GM23338 (cell line): ENCODE data around the gene NPAS3. TPM values are rescaled to one million over a fixed set of nuclear protein-coding genes. Genes with fewer than 3 reads are reported as not detected.
A peak's percentile ranks its signal among the peaks of the same experiment; 100 is the strongest.

ENCODE experiments used
- ATAC-seq: fragments of 200-7000 bp; cut with Tn5 transposase; 3 replicates; pipeline ENCODE4 v1.9.1; 2020
- DNase-seq: peaks from one replicate; pipeline ENCODE4 v3.0.0-alpha.2; 2015; ENCODE audit warnings: low spot score
- H2AFZ ChIP-seq: fragments of 200-600 bp; sonication (generic); 2 replicates; pipeline ENCODE4 v1.8.0; 2016; ENCODE audit warnings: antibody characterized with exemption, mild to moderate bottlenecking, moderate library complexity
- H3F3A ChIP-seq: fragments of 200-600 bp; sonication (generic); replicated peaks from 2 replicates; pipeline ENCODE4 v1.8.0; 2017; ENCODE audit warnings: antibody characterized with exemption, mixed run types, low read depth
- H3K27ac ChIP-seq: fragments of 200-600 bp; sonication (generic); 2 replicates; pipeline ENCODE4 v1.6.1; 2016; ENCODE audit warnings: low read depth
- H3K27me3 ChIP-seq: fragments of 200-600 bp; sonication (generic); 2 replicates; pipeline ENCODE4 v1.8.0; 2016; ENCODE audit warnings: mild to moderate bottlenecking, mixed run types, moderate library complexity; ENCODE audit not compliant: insufficient read depth
- H3K36me3 ChIP-seq: fragments of 200-600 bp; sonication (generic); 2 replicates; pipeline ENCODE4 v1.8.0; 2016; ENCODE audit warnings: mild to moderate bottlenecking; ENCODE audit not compliant: insufficient read depth
- H3K4me1 ChIP-seq: fragments of 200-600 bp; sonication (generic); 2 replicates; pipeline ENCODE4 v1.8.0; 2016; ENCODE audit warnings: mild to moderate bottlenecking, moderate library complexity; ENCODE audit not compliant: insufficient read depth
- H3K4me2 ChIP-seq: fragments of 200-600 bp; sonication (generic); 2 replicates; pipeline ENCODE4 v1.7.1; 2017; ENCODE audit warnings: mixed run types
- H3K4me3 ChIP-seq: fragments of 200-600 bp; sonication (generic); 2 replicates; pipeline ENCODE4 v1.6.1; 2016; ENCODE audit warnings: mixed run types
- H3K79me2 ChIP-seq: fragments of 200-600 bp; sonication (generic); replicated peaks from 2 replicates; pipeline ENCODE4 v1.8.0; 2017; ENCODE audit warnings: mild to moderate bottlenecking; ENCODE audit not compliant: insufficient read depth
- H3K9me2 ChIP-seq: fragments of 200-600 bp; sonication (generic); 2 replicates; pipeline ENCODE4 v1.8.0; 2017; ENCODE audit not compliant: insufficient read depth
- H4K20me1 ChIP-seq: fragments of 200-600 bp; sonication (generic); replicated peaks from 2 replicates; pipeline ENCODE4 v1.8.0; 2017; ENCODE audit warnings: mild to moderate bottlenecking; ENCODE audit not compliant: insufficient read depth
- H3K27ac Mint-ChIP-seq: 2 replicates; pipeline ENCODE4 v1.8.0; 2020; ENCODE audit warnings: inconsistent platforms, mild to moderate bottlenecking, moderate library complexity, mixed read lengths
- H3K27me3 Mint-ChIP-seq: 3 replicates; pipeline ENCODE4 v1.8.0; 2022; ENCODE audit warnings: low read depth, mild to moderate bottlenecking, moderate library complexity, mixed read lengths, inconsistent platforms; ENCODE audit not compliant: insufficient read depth, poor library complexity
- H3K36me3 Mint-ChIP-seq: 3 replicates; pipeline ENCODE4 v1.8.0; 2021; ENCODE audit warnings: low read depth, mild to moderate bottlenecking, inconsistent platforms, moderate library complexity, mixed read lengths
- H3K4me1 Mint-ChIP-seq: 3 replicates; pipeline ENCODE4 v1.8.0; 2020; ENCODE audit warnings: mild to moderate bottlenecking, inconsistent platforms, mixed read lengths
- H3K4me3 Mint-ChIP-seq: 3 replicates; pipeline ENCODE4 v1.8.0; 2021; ENCODE audit warnings: moderate library complexity, mild to moderate bottlenecking, inconsistent platforms, mixed read lengths
- H3K9me3 Mint-ChIP-seq: 3 replicates; pipeline ENCODE4 v1.8.0; 2020; ENCODE audit warnings: moderate library complexity, mild to moderate bottlenecking, inconsistent platforms, mixed read lengths
- CREB1 ChIP-seq: fragments of 250-450 bp; sonication (Bioruptor Pico); IDR thresholded peaks from 2 replicates; pipeline ENCODE4 v1.5.0; 2020; ENCODE audit warnings: low read depth, mild to moderate bottlenecking, moderate library complexity
- CTCF ChIP-seq, 2 experiments: fragments of 200-600 bp in 1 of 2; sonication (generic) in 1 of 2; conservative IDR thresholded peaks; 2 replicates each; pipeline versions ENCODE4 v1.5.1 to v1.6.1; 2016 to 2017; ENCODE audit warnings: antibody characterized with exemption in 2 of 2, low read depth in 2 of 2, mild to moderate bottlenecking in 2 of 2, moderate library complexity in 1 of 2
- ETS1 ChIP-seq: IDR thresholded peaks from 2 replicates; pipeline ENCODE4 v1.6.1; 2016; ENCODE audit warnings: antibody characterized with exemption
- EZH2 ChIP-seq: fragments of 200-600 bp; sonication (generic); IDR thresholded peaks from one replicate; pipeline ENCODE4 v1.8.0; 2017; ENCODE audit warnings: antibody characterized with exemption, mild to moderate bottlenecking, low read depth; ENCODE audit not compliant: unreplicated experiment
- EZH2phosphoT487 ChIP-seq: fragments of 200-600 bp; sonication (generic); IDR thresholded peaks from one replicate; pipeline ENCODE4 v1.8.1; 2018; ENCODE audit warnings: antibody characterized with exemption; ENCODE audit not compliant: unreplicated experiment
- JUNB ChIP-seq: IDR thresholded peaks from one replicate; pipeline ENCODE4 v1.6.1; 2016; ENCODE audit warnings: antibody characterized with exemption; ENCODE audit not compliant: unreplicated experiment
- NANOG ChIP-seq: IDR thresholded peaks from 2 replicates; pipeline ENCODE4 v1.6.1; 2016; ENCODE audit warnings: antibody characterized with exemption, borderline replicate concordance
- POLR2AphosphoS5 ChIP-seq: IDR thresholded peaks from 2 replicates; pipeline ENCODE4 v1.6.1; 2016; ENCODE audit warnings: antibody characterized with exemption, low read depth
- REST ChIP-seq: IDR thresholded peaks from one replicate; pipeline ENCODE4 v1.6.1; 2018; ENCODE audit warnings: antibody characterized with exemption; ENCODE audit not compliant: unreplicated experiment
- STAT1 ChIP-seq: IDR thresholded peaks from one replicate; pipeline ENCODE4 v1.6.1; 2016; ENCODE audit warnings: antibody characterized with exemption; ENCODE audit not compliant: unreplicated experiment
- ZNF114 ChIP-seq: fragments of 250-450 bp; sonication (Bioruptor Pico); IDR thresholded peaks from 2 replicates; pipeline ENCODE4 v1.5.0; 2020; ENCODE audit warnings: mild to moderate bottlenecking, moderate library complexity
- ZNF331 ChIP-seq: fragments of 250-450 bp; sonication (Bioruptor Pico); IDR thresholded peaks from 2 replicates; pipeline ENCODE4 v1.5.0; 2020; ENCODE audit warnings: low read depth, mild to moderate bottlenecking, moderate library complexity
- ZNF462 ChIP-seq: fragments of 250-450 bp; sonication (Bioruptor Pico); IDR thresholded peaks from 2 replicates; pipeline ENCODE4 v1.5.0; 2020; ENCODE audit warnings: mild to moderate bottlenecking, moderate library complexity
- polyA plus RNA-seq: library from polyadenylated mRNA; unstranded; fragments of >200 nt; fragmentation: Nextera tagmentation; extraction: Ambion mirVana; gene quantifications from 2 replicates; pipeline ENCODE4 v1.2.1, GENCODE V29; 2016
- total RNA-seq: library from RNA; depleted of rRNA; stranded (reverse); fragments of >200 nt; shearing (Covaris generic); gene quantifications from 2 replicates; pipeline ENCODE4 v1.2.3, GENCODE V29; 2014

Gene NPAS3
- total and polyA plus RNA-seq, 2 experiments from 2014 or later = 0.17 to 0.19 TPM

GRCh38 chr14:33343016-33343415, 404.3 kb downstream of the NPAS3 start:
- peak; percentile 44 for ATAC-seq
- H3F3A ChIP-seq = no peaks in the 10 kb centered on the region
- H3K27ac Mint-ChIP-seq = no peak overlapping the region
- H3K27ac ChIP-seq = no peak overlapping the region
- DNase-seq = no peak
- H2AFZ ChIP-seq = no peak overlapping the region
- no peaks in the 10 kb centered on the region for H3K79me2 ChIP-seq
- no peak overlapping the region for H3K4me3 Mint-ChIP-seq
- no peaks in the 10 kb centered on the region for H3K36me3 ChIP-seq
- H3K4me2 ChIP-seq = peak overlapping the region; percentile 40; the same call in 1 of the 2 replicates
- no peaks in the 10 kb centered on the region for H3K27me3 ChIP-seq
- peaks cover 23% of the 10 kb centered on the region for H3K4me1 ChIP-seq
- no peaks in the 10 kb centered on the region for H3K9me2 ChIP-seq
- no peaks in the 10 kb centered on the region; the same call in 2 of the 3 replicates for H3K36me3 Mint-ChIP-seq
- no peaks in the 10 kb centered on the region for H3K27me3 Mint-ChIP-seq
- peaks cover 29% of the 10 kb centered on the region for H3K4me1 Mint-ChIP-seq
- H3K4me3 ChIP-seq = no peak overlapping the region
- 0 out of 3 replicates have a peak, but pooled peaks cover 3% of the 10 kb centered on the region for H3K9me3 Mint-ChIP-seq
- TF ChIP-seq EZH2 (no peak), ZNF331 (no peak), CTCF (conservative IDR thresholded peaks at IDR 0.05; ENCODE audit: low read depth in 2 of 2) (no peak), ZNF462 (CRISPR knock-in tag) (no peak), ETS1 (no peak), ZNF114 (no peak), JUNB (no peak), EZH2phosphoT487 (no peak), STAT1 (no peak), NANOG (no peak), POLR2AphosphoS5 (no peak), CREB1 (CRISPR knock-in tag) (no peak), REST (no peak)
- no peaks in the 10 kb centered on the region for H4K20me1 ChIP-seq
